Stimulated activated CD8-positive, alpha-beta memory T cell treated with anti-CD3 and anti-CD28 coated beads, Interleukin-4, amount 100 ng/mL, for 4 hours (primary cell): ENCODE results near the gene RALB.
"Not testable (repeated sequence)": the region's sequence is repeated elsewhere in the genome, so short reads cannot be mapped to it uniquely, and the experiment has no call there.

Experiments
- DNase-seq, 2 donors: peaks; one replicate each; pipeline ENCODE4 v3.0.0-alpha.2; 2020; ENCODE audit warnings: low read depth in 2 of 2, low spot score in 1 of 2

RALB gene

GRCh38 chr2:120291401-120292311 is 39.0 kb downstream of the RALB start:
- no peak for DNase-seq

DNA sequence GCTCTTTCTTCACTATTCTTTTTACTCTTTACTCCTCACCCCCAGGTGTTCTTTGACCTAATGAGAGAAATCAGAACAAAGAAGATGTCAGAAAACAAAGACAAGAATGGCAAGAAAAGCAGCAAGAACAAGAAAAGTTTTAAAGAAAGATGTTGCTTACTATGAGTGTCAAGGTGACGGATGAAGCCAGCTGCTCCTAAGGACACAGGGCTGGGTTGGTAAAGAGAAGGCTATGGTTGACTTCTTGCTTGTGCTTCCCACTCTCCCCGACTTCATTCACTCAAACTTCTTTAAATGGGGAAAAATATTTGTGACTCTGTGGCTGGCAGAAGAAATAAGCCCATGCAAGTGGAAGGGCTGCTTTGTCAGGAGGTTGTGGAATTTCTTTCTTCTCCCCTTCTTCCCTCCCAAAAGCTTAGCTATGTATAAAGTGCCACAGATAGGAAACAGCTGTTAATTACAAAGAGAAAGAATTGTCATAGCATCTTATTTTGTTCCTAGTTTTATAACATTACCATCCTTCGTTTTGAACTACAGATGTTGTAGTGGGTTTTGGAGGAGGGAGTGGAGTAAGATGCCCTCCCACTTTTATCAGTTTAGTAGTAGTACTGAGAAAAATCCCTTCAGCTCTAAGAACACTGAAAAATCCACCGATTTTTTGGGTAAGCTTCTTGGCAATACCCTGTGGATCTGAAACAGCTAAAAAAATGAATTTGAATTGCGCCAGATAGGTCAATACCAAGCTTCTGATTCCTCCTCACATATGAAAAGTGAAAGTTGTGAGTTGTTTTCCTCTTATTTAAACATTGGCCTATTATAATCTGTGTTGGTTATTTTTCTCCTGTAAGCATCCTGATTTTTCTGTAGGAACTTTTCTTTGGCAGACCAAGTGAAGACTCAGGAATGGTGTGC is 40.7 kb downstream of the RALB start:
- no peak for DNase-seq

DNA sequence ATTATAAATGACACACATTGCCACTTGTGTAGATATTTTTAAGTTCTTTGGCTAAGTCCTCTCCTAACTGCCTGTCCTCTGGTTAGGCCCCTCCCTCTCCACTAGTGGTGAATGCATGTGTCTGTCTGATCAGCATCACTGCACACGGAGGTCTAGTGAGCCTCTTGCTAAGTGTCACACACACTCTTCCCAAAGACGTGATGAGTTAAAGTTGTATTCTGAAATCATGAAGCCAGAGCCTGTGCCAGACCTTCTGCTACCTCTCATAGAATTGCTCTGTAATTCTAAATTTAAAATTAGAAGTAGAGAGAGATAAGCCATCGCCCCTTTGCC is 41.3 kb downstream of the RALB start:
- no peak for DNase-seq

- no peak for DNase-seq
These were observed 45.7 kb downstream of the RALB start for GRCh38 chr2:120298173-120298835.

DNA sequence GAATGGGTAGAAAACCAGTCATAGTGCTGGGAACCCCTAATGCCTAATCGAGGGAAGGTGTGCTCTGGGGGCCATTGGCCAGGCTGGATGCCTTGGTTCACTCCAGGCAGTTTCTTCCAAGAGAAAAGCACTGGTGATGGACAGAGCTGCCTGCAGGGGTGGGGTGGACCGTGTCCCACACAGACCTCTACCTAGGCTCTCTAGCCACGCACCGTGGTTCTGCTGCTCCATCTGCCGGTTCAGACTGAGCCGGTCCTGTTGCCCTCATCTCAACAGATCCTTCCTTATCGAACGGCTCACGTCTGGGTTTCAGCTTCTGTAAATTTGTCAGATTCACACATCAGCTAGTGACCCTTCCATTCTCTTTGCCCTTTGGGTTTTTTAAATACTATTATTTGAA is 46.4 kb downstream of the RALB start:
- DNase-seq, result no peak

DNA sequence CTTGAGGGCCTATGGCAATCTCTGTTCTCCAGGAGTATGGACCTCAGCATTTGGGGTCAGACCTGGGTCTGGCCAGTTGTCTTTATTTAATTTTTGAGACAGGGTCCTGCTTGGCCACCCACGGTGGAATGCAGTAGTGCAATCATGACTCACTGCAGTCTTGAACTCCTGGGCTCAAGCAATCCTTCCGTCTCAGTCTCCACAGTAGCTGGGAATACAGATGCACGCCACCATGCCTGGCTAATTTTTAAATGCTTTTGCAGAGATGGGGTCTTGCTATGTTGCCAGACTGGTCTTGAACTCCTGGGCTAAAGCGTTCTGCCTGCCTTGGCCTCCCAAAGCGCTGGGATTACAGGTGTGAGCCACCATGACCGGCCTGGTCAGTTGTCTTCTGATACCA is 46.9 kb downstream of the RALB start:
- DNase-seq, result no peak

DNA sequence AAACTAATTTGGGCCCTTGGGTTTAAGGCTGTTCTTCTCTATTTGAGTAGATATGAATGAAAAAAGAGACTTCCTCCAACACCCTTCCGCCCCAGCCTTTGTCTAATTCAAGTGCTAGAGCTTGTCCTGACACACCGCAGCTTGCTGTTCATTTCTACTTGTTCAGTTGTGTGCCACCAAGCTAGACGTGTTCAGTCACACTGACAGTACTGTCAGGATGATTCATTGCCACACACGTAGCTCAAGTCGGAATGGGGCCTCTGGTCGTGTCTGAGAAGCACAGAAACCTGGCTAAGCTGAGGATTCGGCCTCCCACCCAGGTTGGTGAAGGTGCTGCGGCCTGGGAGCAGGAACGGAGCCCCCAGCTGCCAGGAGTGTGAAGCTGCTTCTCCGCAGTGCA is 47.7 kb downstream of the RALB start:
- no peak for DNase-seq

DNA sequence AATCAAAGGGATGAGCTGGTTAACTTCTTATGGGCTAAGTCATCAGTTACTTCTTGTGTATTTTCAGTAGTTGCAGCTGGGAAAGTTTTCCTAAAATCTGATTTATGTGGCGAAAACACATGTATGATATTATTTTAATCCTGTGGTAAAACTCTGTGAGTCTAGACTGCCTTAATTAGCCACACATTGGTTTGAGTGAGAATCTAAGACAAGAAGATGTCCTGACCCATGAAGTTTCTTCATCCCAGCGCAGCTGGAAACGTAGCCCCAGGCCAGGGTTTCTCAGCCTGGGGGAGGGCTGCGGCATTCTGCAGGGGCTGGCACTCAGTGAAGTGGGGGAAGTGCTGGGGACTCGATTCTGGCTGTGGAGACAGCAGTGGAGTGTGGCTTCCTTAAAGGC is 48.6 kb downstream of the RALB start:
- no peak for DNase-seq

DNA sequence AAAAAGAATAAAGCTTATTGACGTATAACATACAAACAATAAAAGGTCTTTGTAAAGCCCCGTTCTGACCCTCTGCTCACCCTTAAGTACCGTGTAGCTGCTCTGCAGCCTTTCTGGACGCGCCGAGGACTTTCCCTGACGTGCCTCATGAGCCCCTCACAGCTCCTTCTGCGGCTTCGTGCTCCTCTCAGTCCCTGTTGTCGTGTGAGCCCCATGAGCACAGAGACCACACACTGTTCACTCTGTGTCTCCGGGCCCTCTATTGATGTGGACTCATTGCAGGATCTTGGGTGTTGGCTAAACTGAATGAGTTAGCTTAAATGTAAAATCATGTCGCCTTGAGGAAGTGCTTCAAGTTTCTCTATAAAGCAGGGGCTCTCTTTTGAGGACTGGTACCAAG is 49.6 kb downstream of the RALB start:
- no peak for DNase-seq

DNA sequence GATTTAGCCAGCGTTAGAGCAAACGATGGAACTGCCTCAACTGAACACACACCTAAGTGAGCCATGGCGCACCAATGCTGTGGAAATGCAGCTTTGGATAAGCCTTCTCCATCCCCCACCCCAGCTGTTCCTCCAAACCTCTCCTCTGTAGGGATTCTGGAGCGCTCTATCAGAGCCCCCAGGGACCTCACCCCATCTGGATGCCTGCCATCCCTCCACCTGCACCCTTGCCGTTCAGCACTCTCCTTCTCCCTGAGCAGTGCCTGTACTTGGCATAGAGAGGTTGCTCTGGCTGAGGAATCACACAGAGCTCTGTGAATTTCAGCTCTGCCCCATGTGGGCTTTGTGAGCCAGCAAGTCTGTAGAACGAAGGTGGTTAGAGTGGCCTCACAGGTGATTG is 50.5 kb downstream of the RALB start:
- no peak for DNase-seq

- DNase-seq, result no peak
These were observed 52.6 kb downstream of the RALB start for GRCh38 chr2:120305296-120305695.

DNA sequence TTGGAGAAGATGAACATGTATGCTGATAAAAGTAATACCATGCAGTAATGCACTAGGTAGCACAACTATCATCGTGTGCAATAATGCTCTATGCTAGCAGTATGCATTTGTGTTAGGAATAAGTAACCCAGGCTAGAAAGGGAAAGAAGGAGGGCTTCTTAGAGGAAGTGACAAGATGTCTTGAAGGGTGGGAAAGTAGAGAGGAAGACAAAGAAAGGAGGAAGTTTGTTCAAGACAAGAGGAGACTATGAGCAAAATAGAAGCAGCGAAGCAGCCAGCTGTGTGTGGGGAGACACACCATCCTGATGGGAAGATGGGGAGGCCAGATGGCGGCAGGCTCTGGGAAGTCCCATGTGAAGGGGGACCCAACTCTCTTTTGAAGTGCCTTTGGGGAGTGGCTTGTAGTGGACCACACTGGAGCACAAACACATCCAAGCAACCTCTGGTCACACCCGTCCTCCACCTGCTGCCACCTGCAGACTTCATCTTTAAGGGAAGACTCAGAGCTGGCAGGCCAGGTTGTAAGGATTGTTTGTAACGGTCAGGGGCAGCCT is 53.4 kb downstream of the RALB start:
- DNase-seq, result no peak

DNA sequence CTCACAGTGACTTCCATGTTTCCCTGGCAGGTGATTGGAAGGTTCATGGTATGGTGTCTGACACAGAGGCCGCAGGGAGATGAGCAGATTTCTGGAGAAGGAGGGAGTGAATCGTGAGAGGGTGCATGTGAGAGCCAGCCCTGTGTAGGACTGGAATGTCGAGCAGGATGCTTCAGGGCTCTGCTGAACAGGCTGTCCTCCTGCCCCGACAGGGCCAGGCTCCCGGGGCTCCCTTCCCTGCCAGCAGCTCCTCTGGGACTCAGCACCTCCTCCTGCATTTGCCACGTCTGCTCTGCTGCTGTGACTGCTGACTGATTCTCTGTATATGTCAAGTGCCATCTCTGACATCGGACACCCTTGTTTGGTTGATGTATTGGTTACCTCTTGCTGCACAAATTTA is 54.8 kb downstream of the RALB start:
- DNase-seq, result no peak

DNA sequence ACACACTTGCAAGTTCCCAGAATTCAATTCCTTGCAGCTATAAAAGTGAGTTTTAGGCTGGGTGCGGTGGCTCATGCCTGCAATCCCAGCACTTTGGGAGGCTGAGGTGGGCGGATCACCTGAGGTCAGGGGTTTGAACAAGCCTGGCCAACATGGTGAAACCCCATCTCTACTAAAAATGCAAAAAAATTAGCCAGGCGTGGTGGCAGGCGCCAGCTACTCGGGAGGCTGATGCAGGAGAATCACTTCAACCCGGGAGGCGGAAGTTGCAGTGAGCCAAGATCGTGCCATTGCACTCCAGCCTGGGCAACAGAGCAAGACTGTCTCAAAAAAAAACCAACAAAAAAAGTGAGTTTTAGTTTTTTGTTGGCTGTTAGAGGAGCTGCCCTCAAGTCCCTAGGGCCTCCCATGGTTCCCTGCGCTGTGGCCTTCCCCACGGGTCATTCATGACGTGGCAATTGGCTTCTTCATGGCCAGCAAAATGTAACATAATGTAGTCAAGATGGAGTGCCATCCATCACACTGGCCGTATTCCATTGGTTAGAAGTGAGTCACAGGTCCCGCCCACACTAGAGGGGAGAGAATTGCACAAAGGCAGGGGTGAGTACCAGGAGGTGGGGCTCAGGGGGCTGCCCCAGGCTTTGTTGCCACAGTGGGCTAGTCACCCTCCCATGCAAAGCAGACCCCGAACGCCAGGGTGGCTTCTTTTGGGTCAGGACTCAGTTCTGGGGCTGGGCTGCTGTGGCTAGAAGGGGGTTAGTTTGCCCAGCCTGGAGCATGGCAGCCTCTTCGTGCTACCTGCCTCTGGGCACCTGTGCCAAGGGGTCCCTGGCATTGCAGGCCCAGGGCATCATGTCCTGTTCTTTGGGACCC is 55.6 kb downstream of the RALB start:
- DNase-seq, result no peak

GRCh38 chr2:120310136-120310535 is 57.5 kb downstream of the RALB start:
- no peak for DNase-seq

DNA sequence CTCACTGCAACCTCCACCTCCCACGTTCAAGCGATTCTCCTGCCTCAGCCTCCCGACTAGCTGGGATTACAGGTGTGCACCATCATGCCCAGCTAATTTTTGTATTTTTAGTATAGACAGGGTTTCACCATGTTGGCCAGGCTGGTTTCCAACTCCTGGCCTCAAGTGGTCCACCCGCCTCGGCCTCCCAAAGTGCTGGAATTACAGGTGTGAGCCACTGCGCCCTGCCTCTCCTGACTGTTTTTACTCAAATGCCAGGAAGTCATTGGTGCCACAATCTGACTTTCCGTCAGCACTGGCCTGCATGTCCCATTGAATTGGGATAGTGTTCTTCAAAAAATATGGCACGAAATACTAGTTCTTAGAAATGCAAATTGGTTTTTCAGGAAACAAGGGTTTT is 58.2 kb downstream of the RALB start:
- DNase-seq, result not testable (repeated sequence)

GRCh38 chr2:120312076-120312475 is 59.4 kb downstream of the RALB start:
- no peak for DNase-seq

- peak; percentile 54 to 61 for DNase-seq
These were observed 60.4 kb downstream of the RALB start for GRCh38 chr2:120312860-120313694.
